ENCODE measurements around the gene PDCD10. TPM values are rescaled to one million over a fixed set of nuclear protein-coding genes. Genes with fewer than 3 reads are reported as not detected.

The PDCD10 gene
- 61.0 TPM for polyA plus RNA-seq (2013, experiment 1 of 2)
- 62.4 TPM for polyA plus RNA-seq (2013, experiment 2 of 2)

- Histone ChIP-seq H3K4me1 (ENCODE audit: control insufficient read depth in 2 of 2, insufficient read depth in 1 of 2, low read depth in 1 of 2, low read length in 2 of 2) (peaks cover 2% of the 10 kb centered on the region in 2 donors), H3K9ac (ENCODE audit: low read depth, low read length, poor library complexity) (peak within 1 kb of the TSS; percentile 96), H3K18ac (ENCODE audit: low read length) (peak within 1 kb of the TSS; percentile 97), H2BK15ac (ENCODE audit: low read length) (peak within 1 kb of the TSS; percentile 83), H2BK5ac (ENCODE audit: low read length) (peak within 1 kb of the TSS; percentile 91), H3K4me3 (ENCODE audit: low read length in 2 of 2) (peak within 1 kb of the TSS; percentile 84 to 99), H3K14ac (ENCODE audit: low read length) (peak within 1 kb of the TSS; percentile 27), H3K9me3 (replicated peaks in 1 of 2; ENCODE audit: control insufficient read depth in 2 of 2, insufficient read depth in 1 of 2, low read depth in 1 of 2, low read length in 2 of 2) (no peaks in the 10 kb centered on the region), H2AFZ (ENCODE audit: low read length) (peak within 1 kb of the TSS; percentile 96), H3K36me3 (replicated peaks in 1 of 2; ENCODE audit: control insufficient read depth in 2 of 2, insufficient read depth in 2 of 2, low read length in 2 of 2) (peaks cover 0 to 5% of the 10 kb centered on the region in 2 donors), H3K23ac (ENCODE audit: low read depth, low read length, poor library complexity) (peak within 1 kb of the TSS; percentile 61), H3K4ac (ENCODE audit: low read length) (no peak within 1 kb of the TSS), H2BK12ac (ENCODE audit: low read length) (no peak within 1 kb of the TSS), H3K79me1 (ENCODE audit: low read depth, low read length) (no peaks in the 10 kb centered on the region), H2AK5ac (ENCODE audit: low read depth, low read length) (no peak within 1 kb of the TSS), H4K91ac (ENCODE audit: low read depth, low read length, poor library complexity) (no peak within 1 kb of the TSS), H3K27ac (replicated peaks; ENCODE audit: low read length) (peak within 1 kb of the TSS; percentile 82), H2BK120ac (ENCODE audit: low read depth, low read length) (peak within 1 kb of the TSS; percentile 63), H4K8ac (ENCODE audit: low read depth, low read length) (no peak within 1 kb of the TSS), H3K27me3 (ENCODE audit: control insufficient read depth in 3 of 3, insufficient read depth in 3 of 3, low read depth in 1 of 3, low read length in 3 of 3) (no peaks in the 10 kb centered on the region), H3K4me2 (ENCODE audit: insufficient read depth, low read length, poor library complexity, severe bottlenecking) (peak within 1 kb of the TSS; percentile 68)
- DNase-seq (ENCODE audit: low spot score) = peak; percentile 98
- no CpG with 5 or more reads among the region's 49 CpGs for WGBS, 2 donors (ENCODE audit: extremely low coverage in 2 of 2, insufficient read length in 2 of 2, insufficient replicate concordance in 1 of 2)
Measured at GRCh38 chr3:167734498-167735232, at the start of gene PDCD10. TSS of gene PDCD10 (minus strand) at chr3:167734892. CDS start at chr3:167720157, 14,735 bp downstream.

- DNase-seq (ENCODE audit: low spot score) = no peak
- no peak overlapping the region for H2BK15ac ChIP-seq (ENCODE audit: low read length)
- H2BK120ac ChIP-seq (ENCODE audit: low read depth, low read length) = no peak overlapping the region
- no peak overlapping the region for H4K91ac ChIP-seq (ENCODE audit: low read depth, low read length, poor library complexity)
- no peak overlapping the region for H2AK5ac ChIP-seq (ENCODE audit: low read depth, low read length)
- no CpG with 5 or more reads among the region's 1 CpG for WGBS, 2 donors (ENCODE audit: extremely low coverage in 2 of 2, insufficient read length in 2 of 2, insufficient replicate concordance in 1 of 2)
- no peak overlapping the region for H4K8ac ChIP-seq (ENCODE audit: low read depth, low read length)
- H3K23ac ChIP-seq (ENCODE audit: low read depth, low read length, poor library complexity) = no peak overlapping the region
- no peak overlapping the region for H3K14ac ChIP-seq (ENCODE audit: low read length)
- no peaks in the 10 kb centered on the region for H3K79me1 ChIP-seq (ENCODE audit: low read depth, low read length)
- no peak overlapping the region for H3K4me3 ChIP-seq (ENCODE audit: low read length in 2 of 2)
- no peak overlapping the region for H3K18ac ChIP-seq (ENCODE audit: low read length)
- no peak overlapping the region for H2AFZ ChIP-seq (ENCODE audit: low read length)
- H3K36me3 ChIP-seq (replicated peaks in 1 of 2; ENCODE audit: control insufficient read depth in 2 of 2, insufficient read depth in 2 of 2, low read length in 2 of 2) = no peaks in the 10 kb centered on the region
- H3K9ac ChIP-seq (ENCODE audit: low read depth, low read length, poor library complexity) = no peak overlapping the region
- H2BK12ac ChIP-seq (ENCODE audit: low read length) = no peak overlapping the region
- H3K27ac ChIP-seq (replicated peaks; ENCODE audit: low read length) = no peak overlapping the region
- no peaks in the 10 kb centered on the region for H3K4me1 ChIP-seq (ENCODE audit: control insufficient read depth in 2 of 2, insufficient read depth in 1 of 2, low read depth in 1 of 2, low read length in 2 of 2)
- H3K27me3 ChIP-seq (ENCODE audit: control insufficient read depth in 3 of 3, insufficient read depth in 3 of 3, low read depth in 1 of 3, low read length in 3 of 3) = no peaks in the 10 kb centered on the region
- no peak overlapping the region for H2BK5ac ChIP-seq (ENCODE audit: low read length)
- no peaks in the 10 kb centered on the region for H3K9me3 ChIP-seq (replicated peaks in 1 of 2; ENCODE audit: control insufficient read depth in 2 of 2, insufficient read depth in 1 of 2, low read depth in 1 of 2, low read length in 2 of 2)
- H3K4ac ChIP-seq (ENCODE audit: low read length) = no peak overlapping the region
- H3K4me2 ChIP-seq (ENCODE audit: insufficient read depth, low read length, poor library complexity, severe bottlenecking) = no peak overlapping the region
Measured at GRCh38 chr3:167783781-167784180, 49.1 kb upstream of the PDCD10 start.

- no peak overlapping the region for H4K8ac ChIP-seq (ENCODE audit: low read depth, low read length)
- no CpG with 5 or more reads among the region's 2 CpGs for WGBS, 2 donors (ENCODE audit: extremely low coverage in 2 of 2, insufficient read length in 2 of 2, insufficient replicate concordance in 1 of 2)
- H2BK5ac ChIP-seq (ENCODE audit: low read length) = no peak overlapping the region
- H3K18ac ChIP-seq (ENCODE audit: low read length) = no peak overlapping the region
- no peaks in the 10 kb centered on the region for H3K27me3 ChIP-seq (ENCODE audit: control insufficient read depth in 3 of 3, insufficient read depth in 3 of 3, low read depth in 1 of 3, low read length in 3 of 3)
- no peak overlapping the region for H3K14ac ChIP-seq (ENCODE audit: low read length)
- no peak overlapping the region for H3K23ac ChIP-seq (ENCODE audit: low read depth, low read length, poor library complexity)
- H2AFZ ChIP-seq (ENCODE audit: low read length) = no peak overlapping the region
- H2BK15ac ChIP-seq (ENCODE audit: low read length) = no peak overlapping the region
- H3K27ac ChIP-seq (replicated peaks; ENCODE audit: low read length) = no peak overlapping the region
- H2AK5ac ChIP-seq (ENCODE audit: low read depth, low read length) = no peak overlapping the region
- peaks cover 0 to 3% of the 10 kb centered on the region in 2 donors for H3K9me3 ChIP-seq (replicated peaks in 1 of 2; ENCODE audit: control insufficient read depth in 2 of 2, insufficient read depth in 1 of 2, low read depth in 1 of 2, low read length in 2 of 2)
- no peak for DNase-seq (ENCODE audit: low spot score)
- no peak overlapping the region for H3K4ac ChIP-seq (ENCODE audit: low read length)
- no peak overlapping the region for H2BK120ac ChIP-seq (ENCODE audit: low read depth, low read length)
- H3K4me2 ChIP-seq (ENCODE audit: insufficient read depth, low read length, poor library complexity, severe bottlenecking) = no peak overlapping the region
- no peaks in the 10 kb centered on the region for H3K4me1 ChIP-seq (ENCODE audit: control insufficient read depth in 2 of 2, insufficient read depth in 1 of 2, low read depth in 1 of 2, low read length in 2 of 2)
- H2BK12ac ChIP-seq (ENCODE audit: low read length) = no peak overlapping the region
- no peak overlapping the region for H3K9ac ChIP-seq (ENCODE audit: low read depth, low read length, poor library complexity)
- H3K36me3 ChIP-seq (replicated peaks in 1 of 2; ENCODE audit: control insufficient read depth in 2 of 2, insufficient read depth in 2 of 2, low read length in 2 of 2) = no peaks in the 10 kb centered on the region
- no peak overlapping the region for H4K91ac ChIP-seq (ENCODE audit: low read depth, low read length, poor library complexity)
- H3K4me3 ChIP-seq (ENCODE audit: low read length in 2 of 2) = no peak overlapping the region
- no peaks in the 10 kb centered on the region for H3K79me1 ChIP-seq (ENCODE audit: low read depth, low read length)
Measured at GRCh38 chr3:167780214-167780883, 45.7 kb upstream of the PDCD10 start.

- Histone ChIP-seq H2BK15ac (ENCODE audit: low read length) (no peak overlapping the region), H3K79me1 (ENCODE audit: low read depth, low read length) (no peaks in the 10 kb centered on the region), H3K36me3 (replicated peaks in 1 of 2; ENCODE audit: control insufficient read depth in 2 of 2, insufficient read depth in 2 of 2, low read length in 2 of 2) (no peaks in the 10 kb centered on the region), H3K14ac (ENCODE audit: low read length) (no peak overlapping the region), H3K4me1 (ENCODE audit: control insufficient read depth in 2 of 2, insufficient read depth in 1 of 2, low read depth in 1 of 2, low read length in 2 of 2) (no peaks in the 10 kb centered on the region), H2AFZ (ENCODE audit: low read length) (no peak overlapping the region), H4K8ac (ENCODE audit: low read depth, low read length) (no peak overlapping the region), H3K9me3 (replicated peaks in 1 of 2; ENCODE audit: control insufficient read depth in 2 of 2, insufficient read depth in 1 of 2, low read depth in 1 of 2, low read length in 2 of 2) (peaks cover 0 to 3% of the 10 kb centered on the region in 2 donors), H3K23ac (ENCODE audit: low read depth, low read length, poor library complexity) (no peak overlapping the region), H3K27ac (replicated peaks; ENCODE audit: low read length) (no peak overlapping the region), H3K4me2 (ENCODE audit: insufficient read depth, low read length, poor library complexity, severe bottlenecking) (no peak overlapping the region), H3K27me3 (ENCODE audit: control insufficient read depth in 3 of 3, insufficient read depth in 3 of 3, low read depth in 1 of 3, low read length in 3 of 3) (no peaks in the 10 kb centered on the region), H3K4me3 (ENCODE audit: low read length in 2 of 2) (no peak overlapping the region), H3K18ac (ENCODE audit: low read length) (no peak overlapping the region), H3K9ac (ENCODE audit: low read depth, low read length, poor library complexity) (no peak overlapping the region), H3K4ac (ENCODE audit: low read length) (no peak overlapping the region), H2BK12ac (ENCODE audit: low read length) (no peak overlapping the region), H2BK120ac (ENCODE audit: low read depth, low read length) (no peak overlapping the region), H2AK5ac (ENCODE audit: low read depth, low read length) (no peak overlapping the region), H2BK5ac (ENCODE audit: low read length) (no peak overlapping the region), H4K91ac (ENCODE audit: low read depth, low read length, poor library complexity) (no peak overlapping the region)
- DNase-seq (ENCODE audit: low spot score) = no peak
- WGBS, 2 donors (ENCODE audit: extremely low coverage in 2 of 2, insufficient read length in 2 of 2, insufficient replicate concordance in 1 of 2) = no CpG with 5 or more reads among the region's 1 CpG
Measured at GRCh38 chr3:167777356-167777755, 42.7 kb upstream of the PDCD10 start.
